NB4 (cell line): ENCODE data around the gene SPATA31C1.
"Not testable (repeated sequence)": the region's sequence is repeated elsewhere in the genome, so short reads cannot be mapped to it uniquely, and the experiment has no call there.

ENCODE experiments used
- DNase-seq: peaks from one replicate; pipeline ENCODE4 v3.0.0; 2010; ENCODE audit warnings: low read depth
- H3K4me3 ChIP-seq: one replicate; pipeline ENCODE4 v1.5.1; 2011; ENCODE audit warnings: mild to moderate bottlenecking, low read depth, low read length, moderate library complexity
- MYC ChIP-seq: IDR thresholded peaks from 2 replicates; pipeline ENCODE4 v1.6.1; 2011; ENCODE audit warnings: low read depth, low read length
- POLR2A ChIP-seq: IDR thresholded peaks from 2 replicates; pipeline ENCODE4 v1.6.1; 2011; ENCODE audit warnings: mild to moderate bottlenecking; ENCODE audit not compliant: insufficient read length; ENCODE audit errors: extremely low read depth
- TF ChIP-seq, protein P1 (sequence below): IDR thresholded peaks from one replicate; pipeline ENCODE4 v1.5.1; 2012; ENCODE audit warnings: low read depth, low read length
- TF ChIP-seq, protein P2 (sequence below): IDR thresholded peaks from 2 replicates; pipeline ENCODE4 v1.6.1; 2011; ENCODE audit warnings: low read depth, low read length

Gene SPATA31C1

DNA sequence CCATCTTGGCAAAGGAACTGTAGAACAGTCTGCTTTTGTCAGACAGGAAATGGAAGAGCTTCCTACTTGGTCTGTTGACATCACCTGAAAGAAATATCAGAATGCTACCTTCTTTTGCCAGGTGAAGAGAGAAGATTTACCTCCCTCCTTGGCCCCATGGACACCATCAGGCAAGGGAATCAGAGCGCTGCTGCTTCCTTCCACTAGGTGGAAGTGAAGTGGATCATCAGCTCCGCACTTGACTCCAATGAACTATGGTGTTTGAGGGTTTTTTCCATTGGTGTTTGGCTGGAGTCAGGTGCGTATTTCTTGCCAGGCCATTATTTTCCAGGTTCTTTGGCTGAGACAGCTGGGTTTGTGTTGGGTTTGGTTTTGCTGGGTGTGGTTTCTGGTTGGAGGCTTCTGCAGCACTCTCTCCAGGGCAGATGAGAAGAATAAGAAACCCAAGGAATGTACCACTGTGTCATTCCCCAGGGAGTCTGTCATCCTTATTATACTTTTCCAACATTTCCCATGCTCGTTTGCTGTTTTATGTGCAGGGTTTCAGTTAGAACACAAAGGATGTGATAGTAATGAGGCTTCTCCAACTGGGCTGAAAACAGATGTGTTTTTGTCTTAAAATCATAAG, 22.6 kb upstream of the SPATA31C1 start:
- H3K4me3 ChIP-seq = no peak overlapping the region
- no peak for DNase-seq
- TF ChIP-seq MYC (no peak), POLR2A (no peak)
- TF ChIP-seq, protein P1, sequence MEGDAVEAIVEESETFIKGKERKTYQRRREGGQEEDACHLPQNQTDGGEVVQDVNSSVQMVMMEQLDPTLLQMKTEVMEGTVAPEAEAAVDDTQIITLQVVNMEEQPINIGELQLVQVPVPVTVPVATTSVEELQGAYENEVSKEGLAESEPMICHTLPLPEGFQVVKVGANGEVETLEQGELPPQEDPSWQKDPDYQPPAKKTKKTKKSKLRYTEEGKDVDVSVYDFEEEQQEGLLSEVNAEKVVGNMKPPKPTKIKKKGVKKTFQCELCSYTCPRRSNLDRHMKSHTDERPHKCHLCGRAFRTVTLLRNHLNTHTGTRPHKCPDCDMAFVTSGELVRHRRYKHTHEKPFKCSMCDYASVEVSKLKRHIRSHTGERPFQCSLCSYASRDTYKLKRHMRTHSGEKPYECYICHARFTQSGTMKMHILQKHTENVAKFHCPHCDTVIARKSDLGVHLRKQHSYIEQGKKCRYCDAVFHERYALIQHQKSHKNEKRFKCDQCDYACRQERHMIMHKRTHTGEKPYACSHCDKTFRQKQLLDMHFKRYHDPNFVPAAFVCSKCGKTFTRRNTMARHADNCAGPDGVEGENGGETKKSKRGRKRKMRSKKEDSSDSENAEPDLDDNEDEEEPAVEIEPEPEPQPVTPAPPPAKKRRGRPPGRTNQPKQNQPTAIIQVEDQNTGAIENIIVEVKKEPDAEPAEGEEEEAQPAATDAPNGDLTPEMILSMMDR = no peak
- TF ChIP-seq, protein P2, sequence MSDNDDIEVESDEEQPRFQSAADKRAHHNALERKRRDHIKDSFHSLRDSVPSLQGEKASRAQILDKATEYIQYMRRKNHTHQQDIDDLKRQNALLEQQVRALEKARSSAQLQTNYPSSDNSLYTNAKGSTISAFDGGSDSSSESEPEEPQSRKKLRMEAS = no peak

DNA sequence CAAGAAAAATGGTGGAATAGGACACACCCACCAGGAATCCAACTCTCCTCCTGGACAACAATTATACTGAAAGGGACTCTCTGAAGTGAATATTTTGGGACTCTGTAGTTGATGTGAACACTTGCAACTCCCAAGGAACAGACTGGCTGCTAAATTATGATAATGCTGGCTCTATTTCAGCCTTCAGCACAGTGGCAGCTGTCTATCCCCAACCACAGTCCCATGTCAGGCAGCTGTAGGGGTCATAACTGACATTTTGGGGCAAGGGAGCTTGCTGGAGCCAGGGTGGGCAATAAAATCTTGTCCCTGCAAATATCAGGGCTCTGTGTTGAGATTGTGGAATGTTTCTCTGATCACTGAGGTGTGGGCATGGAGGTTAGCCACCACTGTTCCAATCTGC, 20.9 kb upstream of the SPATA31C1 start:
- no peak overlapping the region for H3K4me3 ChIP-seq
- no peak for DNase-seq
- TF ChIP-seq POLR2A (no peak), MYC (no peak)
- TF ChIP-seq, protein P1 = no peak
- TF ChIP-seq, protein P2 = no peak

- no peak for DNase-seq
- TF ChIP-seq POLR2A = no peak
- no peak for TF ChIP-seq MYC
- TF ChIP-seq, protein P2 = no peak
- TF ChIP-seq, protein P1 = no peak
These were observed 19.6 kb upstream of the SPATA31C1 start for GRCh38 chr9:87898151-87898550.

DNA sequence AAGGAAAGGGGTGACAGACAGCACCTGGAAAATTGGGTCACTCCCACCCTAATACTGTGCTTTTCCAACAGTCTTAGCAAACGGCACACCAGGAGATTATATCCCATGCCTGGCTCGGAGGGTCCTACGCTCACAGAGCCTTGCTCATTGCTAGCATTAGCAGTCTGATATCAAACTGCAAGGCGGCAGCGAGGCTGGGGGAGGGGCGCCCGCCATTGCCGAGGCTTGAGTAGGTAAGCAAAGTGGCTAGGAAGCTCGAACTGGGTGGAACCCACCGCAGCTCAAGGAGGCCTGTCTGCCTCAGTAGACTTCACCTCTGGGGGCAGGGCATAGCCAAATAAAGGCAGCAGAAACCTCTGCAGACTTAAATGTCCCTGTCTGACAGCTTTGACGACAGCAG, 15.4 kb upstream of the SPATA31C1 start:
- H3K4me3 ChIP-seq, DNase-seq: not testable (repeated sequence)

More at GRCh38 chr9:87898151-87898550, 19.6 kb upstream of the SPATA31C1 start:
- no peak overlapping the region for H3K4me3 ChIP-seq

DNA sequence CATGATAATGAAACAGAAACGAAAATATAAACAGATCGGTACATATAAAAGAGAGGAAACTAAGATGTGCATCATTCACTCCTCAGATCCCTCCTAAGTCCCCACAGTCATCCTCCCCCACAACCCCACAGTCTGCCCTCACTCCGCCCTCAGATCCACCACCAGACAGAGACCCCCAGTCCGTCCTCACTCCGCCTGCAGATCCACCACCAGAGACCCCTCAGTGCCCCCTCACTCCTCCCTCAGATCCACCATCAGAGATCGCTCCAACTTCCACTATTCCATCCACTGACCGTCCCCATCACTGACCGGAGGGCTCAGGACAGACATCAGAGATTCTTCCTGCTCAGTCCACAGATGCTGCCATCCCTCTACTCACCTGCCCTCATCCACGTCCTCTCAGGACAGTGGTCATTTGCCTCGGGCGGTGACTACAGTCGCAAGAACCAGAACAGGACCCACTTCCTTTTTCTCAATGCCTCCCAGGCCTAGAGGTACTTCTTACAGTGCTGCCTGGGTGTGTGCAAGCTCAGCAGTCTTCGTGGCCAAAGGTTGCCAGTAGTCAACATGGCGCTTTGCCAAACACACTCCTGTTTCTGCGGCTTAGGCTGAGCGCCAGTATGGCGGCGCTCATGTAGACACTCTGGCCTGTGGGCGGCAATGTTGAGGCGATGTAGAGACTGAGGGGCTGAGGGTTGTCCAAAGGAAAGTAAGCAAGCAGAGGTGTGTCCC, 8.3 kb upstream of the SPATA31C1 start:
- no peak overlapping the region for H3K4me3 ChIP-seq
- TF ChIP-seq POLR2A (no peak), MYC (no peak)
- TF ChIP-seq, protein P1 = no peak
- TF ChIP-seq, protein P2 = no peak
- DNase-seq = no peak

DNA sequence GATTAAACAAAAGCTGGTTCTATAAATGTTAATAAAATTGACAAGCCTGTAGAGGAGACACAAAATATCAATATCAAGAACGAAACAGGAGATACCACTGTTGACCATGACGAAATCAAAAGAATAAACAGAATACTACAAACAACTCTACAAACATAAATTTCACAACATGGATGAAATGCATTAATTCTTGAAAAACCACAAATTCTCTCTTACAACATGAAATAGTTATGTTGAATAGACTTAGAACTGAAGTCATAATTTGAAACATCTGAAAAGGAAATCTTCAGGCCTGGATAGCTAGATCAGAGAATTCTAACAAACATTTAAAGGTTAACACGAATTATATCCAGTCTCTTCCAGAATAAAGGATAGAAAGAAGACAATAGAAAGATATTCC, 6.9 kb upstream of the SPATA31C1 start:
- no peak overlapping the region for H3K4me3 ChIP-seq
- TF ChIP-seq, protein P2 = no peak
- TF ChIP-seq, protein P1 = no peak
- TF ChIP-seq POLR2A (no peak), MYC (no peak)
- no peak for DNase-seq

GRCh38 chr9:87919013-87919412, 1.3 kb downstream of the SPATA31C1 start:
- not testable (repeated sequence) for H3K4me3 ChIP-seq, DNase-seq

GRCh38 chr9:87921561-87921960, 3.8 kb downstream of the SPATA31C1 start:
- H3K4me3 ChIP-seq, DNase-seq: not testable (repeated sequence)

DNA sequence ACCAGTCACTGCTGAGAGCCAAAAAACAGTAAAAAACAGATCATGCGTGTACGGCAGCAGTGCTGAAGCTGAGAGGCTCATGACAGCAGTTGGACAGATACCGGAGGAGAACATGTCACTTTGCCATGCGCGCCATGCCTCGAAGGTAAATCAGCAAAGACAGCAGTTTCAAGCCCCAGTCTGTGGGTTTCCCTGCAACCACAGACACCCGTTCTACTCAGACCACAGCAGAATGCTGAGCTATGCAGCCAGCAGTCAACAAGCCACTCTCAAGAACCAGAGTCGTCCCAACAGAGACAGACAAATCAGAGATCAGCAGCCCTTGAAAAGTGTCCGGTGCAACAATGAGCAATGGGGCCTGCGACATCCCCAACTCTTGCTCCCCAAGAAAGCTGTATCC, 5.2 kb downstream of the SPATA31C1 start:
- DNase-seq = peak; percentile 29
- not testable (repeated sequence) for H3K4me3 ChIP-seq

- DNase-seq = not testable (repeated sequence)
These were observed 7.1 kb downstream of the SPATA31C1 start for GRCh38 chr9:87924851-87925250.

More at GRCh38 chr9:87924851-87925250, 7.1 kb downstream of the SPATA31C1 start:
- not testable (repeated sequence) for H3K4me3 ChIP-seq
